Stimulated activated CD8-positive, alpha-beta memory T cell treated with anti-CD3 and anti-CD28 coated beads, Interleukin-4, amount 100 ng/mL, for 4 hours (primary cell): ENCODE results near the gene TPRG1.
A peak's percentile ranks its signal among the peaks of the same experiment; 100 is the strongest.

ENCODE experiments used
- DNase-seq, 2 donors: peaks; one replicate each; pipeline ENCODE4 v3.0.0-alpha.2; 2020; ENCODE audit warnings: low read depth in 2 of 2, low spot score in 1 of 2

TPRG1 gene

GRCh38 chr3:189171707-189172106 is at the start of gene TPRG1:
Gene TPRG1 (plus strand): TSS chr3:189171971. CDS start chr3:189207385, 35,414 bp downstream.
- DNase-seq, result no peak

DNA sequence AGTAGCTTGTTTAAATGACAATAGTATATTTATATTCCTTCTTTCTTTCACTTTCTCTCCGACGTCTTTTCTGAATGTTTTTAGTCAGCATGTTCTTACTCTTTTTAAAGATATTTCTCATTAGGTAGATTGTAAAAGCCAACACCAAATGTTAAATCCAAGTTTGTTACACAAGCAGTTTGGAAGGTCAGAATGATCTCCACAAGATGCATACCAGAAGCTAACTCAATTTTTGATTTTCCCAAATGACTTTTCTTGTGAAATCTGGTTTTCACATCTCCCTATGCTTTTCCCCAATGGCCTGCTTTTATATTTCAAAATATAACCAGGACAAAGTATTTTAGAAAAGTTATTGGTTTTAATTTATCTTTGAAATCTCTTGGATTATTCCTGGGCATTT is 49.7 kb upstream of the TPRG1 start:
- no peak for DNase-seq

DNA sequence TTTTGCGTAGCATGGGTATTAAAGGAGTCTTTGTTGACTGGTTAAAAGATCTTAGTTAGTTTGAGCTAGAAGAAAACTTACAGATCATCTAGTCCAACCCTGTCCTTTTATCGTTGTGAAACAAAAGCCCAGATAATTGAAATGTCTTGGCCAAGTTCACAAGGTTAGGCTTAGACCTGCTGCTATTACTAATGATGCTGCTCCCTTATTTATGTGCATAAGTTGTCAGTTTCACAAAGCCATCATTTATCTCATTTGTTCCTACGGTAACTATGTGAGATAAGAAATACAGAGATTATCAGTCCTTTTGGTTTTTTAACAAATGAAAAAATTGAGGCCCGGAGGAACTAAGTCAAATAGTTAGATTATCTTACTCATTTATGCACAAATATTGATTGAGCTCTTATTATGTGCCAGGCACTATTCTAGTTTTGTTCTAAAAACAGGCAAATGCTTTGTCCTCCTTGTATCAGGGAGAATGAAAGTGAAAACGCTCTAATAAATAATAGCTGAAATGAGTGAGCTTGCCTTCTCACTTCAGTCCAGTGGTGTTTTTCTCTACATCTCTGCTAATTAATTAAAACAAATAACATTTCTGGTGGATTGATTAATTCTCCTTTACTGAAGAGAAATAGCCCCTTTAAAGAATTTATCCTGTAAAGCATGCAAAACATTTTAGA is 49.1 kb upstream of the TPRG1 start:
- DNase-seq, result no peak

DNA sequence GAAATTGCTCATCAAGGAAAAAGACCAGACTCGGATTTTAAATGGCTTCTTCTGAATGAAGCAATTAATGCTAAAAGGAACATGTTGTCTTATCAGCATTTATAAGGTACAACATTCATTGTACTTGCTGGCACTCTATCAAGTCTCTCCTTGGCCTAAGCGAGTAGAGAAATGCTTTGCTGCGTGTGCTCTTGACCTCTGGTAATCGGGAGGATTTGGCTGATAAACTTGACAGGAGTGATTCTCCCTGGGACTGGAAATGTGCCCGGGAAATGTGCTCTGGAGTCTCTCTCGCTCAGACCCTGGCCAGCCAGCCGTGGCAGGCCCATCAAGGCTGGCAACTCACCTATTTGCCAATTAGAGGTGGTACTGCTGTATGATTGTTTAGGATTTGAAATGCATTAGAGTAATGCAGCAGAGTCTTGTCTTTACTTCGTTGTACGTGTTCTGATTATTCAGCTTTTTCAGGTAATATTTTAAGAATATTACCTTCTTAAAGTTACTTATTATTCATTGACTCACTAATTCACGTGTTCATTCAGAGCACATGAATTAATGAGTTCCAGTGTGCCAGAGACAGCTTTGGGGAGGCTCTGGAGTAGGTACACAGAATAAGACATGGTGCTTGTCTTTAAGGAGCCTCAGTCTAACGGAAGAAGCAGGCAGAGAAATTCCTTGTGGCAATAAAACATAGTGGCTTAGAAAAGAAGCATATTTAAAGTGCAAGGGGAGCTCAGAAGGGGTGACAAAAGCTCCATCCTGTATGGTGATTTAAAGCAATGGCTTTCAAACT is 48.0 kb upstream of the TPRG1 start:
- DNase-seq, result no peak

- peak; percentile 40 to 75 for DNase-seq
Observed at GRCh38 chr3:189132231-189132671, 39.5 kb upstream of the TPRG1 start.

DNA sequence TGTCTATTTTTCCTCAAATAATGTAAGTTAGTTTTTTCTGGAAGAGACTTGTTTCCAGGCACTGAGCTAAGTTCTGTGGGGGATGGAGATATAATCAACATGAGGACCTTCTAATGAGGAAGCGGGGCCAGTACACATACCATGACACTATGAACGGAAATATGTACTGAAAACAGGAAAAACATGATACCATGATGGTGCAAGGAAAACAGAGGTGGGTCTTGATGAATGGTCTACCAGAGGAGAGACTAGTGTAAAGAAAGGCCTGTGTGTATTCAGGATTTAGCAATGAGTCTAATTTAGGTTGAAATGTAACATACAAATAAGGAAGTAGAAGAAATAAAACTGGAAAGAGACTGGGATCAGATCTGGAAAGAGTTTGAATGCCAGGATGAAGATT is 38.9 kb upstream of the TPRG1 start:
- no peak for DNase-seq

DNA sequence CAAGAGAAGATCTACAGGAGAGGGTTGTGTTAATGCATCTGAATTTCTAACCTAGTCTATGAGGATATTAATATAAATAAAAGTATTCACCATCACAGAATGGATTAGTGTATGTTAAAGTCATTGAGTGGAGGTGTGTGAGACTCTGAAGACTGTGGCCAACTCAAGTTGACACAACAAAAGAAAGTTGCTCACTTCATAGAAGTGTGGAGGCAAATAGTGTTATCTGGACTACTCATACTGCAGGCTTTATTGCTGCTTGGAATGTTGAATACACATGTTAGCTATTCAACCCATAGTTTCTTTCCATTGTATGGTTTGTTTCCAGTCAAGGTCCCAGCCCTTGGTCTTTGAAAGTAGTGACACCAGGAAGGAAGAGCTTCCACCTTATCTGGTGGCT is 38.0 kb upstream of the TPRG1 start:
- DNase-seq, result no peak

- DNase-seq, result no peak
Observed at GRCh38 chr3:189137416-189137815, 34.4 kb upstream of the TPRG1 start.

DNA sequence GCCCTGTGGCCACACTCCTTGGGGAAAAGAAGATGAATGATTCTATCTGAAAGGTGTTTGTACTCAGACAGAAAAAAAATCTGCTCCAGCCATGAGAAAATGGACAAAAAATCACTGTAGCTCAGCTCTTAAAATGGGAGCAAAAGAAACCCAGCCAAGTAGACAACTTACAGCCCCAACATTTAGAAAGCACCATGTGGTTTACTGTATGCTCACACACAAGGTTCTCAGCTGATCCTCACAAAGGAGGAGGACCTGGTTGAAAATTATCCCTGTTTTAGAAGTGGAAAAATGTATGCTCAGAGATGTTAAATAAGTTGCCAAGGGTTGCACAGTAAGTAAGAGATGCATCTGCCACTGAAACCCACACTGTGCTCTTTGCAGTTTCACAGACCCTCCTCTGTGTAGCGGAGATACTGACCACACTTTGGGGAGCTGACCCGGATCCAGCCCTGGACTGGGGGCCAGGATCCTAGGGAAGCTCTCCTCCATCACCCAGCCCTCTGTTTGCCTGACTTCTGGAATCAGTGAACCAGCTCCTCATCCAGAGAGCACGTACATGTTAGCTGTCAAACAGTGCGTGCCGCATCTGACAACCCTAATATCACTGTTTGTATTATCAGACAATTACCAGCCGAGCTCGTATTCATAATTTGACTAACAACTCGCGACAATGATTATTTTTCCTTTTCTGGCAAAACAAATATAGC is 32.7 kb upstream of the TPRG1 start:
- DNase-seq, result no peak

DNA sequence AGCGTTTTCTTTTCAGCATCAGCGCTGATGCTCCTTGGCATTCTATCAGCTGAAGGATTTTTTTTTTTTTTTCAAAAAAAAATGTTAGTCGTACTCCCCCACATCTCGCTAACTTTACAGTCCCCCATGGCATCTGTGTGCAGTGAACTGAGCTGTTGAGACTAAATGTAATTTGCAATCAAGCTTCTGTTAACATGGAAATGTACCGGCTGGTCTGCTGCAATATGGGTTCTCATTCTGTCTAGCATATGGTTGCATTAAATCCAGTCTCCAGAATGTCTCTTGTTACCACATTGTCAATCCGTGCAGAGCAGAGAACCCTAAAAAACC is 32.2 kb upstream of the TPRG1 start:
- DNase-seq, result no peak

DNA sequence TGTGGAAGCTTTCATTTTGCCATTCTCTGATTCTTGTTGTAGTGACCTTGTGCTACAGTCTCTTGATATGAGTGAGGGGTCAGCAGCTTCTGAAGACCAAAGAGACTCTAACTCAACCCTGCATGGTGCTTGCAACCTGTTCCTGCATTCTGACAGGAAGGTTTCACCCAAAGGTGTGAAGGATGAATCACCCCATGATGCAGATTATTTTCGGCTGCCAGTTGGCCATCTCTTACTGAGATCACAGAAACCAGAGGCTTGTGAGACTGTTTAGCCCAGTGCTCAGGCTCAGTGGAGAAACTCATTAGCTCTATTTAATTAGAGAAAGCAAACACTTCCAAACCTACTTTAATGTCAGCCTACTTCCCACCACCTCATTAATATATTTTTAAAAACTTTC is 29.2 kb upstream of the TPRG1 start:
- peak in 1 of 2 donors; percentile 1 for DNase-seq

- DNase-seq, result no peak
Observed at GRCh38 chr3:189143321-189143720, 28.4 kb upstream of the TPRG1 start.

DNA sequence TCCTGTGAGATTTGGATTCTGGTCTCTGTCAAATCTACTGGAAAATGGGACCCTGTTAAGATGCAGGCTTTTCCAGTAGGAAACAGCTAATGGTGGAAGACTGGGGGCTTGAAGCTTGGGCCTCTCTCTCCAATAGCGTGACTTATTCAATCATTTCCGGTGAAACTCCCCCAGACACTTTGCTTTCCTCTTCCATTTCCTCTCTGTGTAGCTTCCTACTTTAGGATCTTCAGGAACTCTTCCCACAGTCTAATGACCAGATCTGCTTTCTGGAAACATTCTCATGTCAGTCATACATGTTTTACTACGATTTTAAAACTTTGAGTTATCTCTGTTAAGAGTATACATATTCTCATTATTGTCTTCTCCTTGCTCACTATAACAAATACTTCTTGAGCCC is 28.0 kb upstream of the TPRG1 start:
- no peak for DNase-seq

DNA sequence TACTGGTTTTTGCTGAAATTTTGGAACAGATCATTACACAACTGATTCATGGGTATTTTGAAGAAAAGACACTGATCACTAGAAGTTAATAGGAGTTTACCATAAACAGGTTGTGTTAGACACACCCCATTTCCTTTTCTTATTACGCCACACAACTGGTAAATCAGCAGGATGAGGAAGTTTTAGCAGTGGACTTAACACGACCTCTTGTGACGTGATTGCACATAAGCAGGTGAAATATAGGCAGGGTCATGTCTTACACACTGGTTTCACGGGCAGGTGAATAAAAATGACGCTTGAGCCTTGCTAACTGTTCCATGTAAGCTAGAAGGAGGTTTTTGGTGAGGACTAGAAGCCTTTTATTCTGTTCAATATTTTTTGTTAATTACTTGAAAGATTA is 27.1 kb upstream of the TPRG1 start:
- DNase-seq, result no peak

DNA sequence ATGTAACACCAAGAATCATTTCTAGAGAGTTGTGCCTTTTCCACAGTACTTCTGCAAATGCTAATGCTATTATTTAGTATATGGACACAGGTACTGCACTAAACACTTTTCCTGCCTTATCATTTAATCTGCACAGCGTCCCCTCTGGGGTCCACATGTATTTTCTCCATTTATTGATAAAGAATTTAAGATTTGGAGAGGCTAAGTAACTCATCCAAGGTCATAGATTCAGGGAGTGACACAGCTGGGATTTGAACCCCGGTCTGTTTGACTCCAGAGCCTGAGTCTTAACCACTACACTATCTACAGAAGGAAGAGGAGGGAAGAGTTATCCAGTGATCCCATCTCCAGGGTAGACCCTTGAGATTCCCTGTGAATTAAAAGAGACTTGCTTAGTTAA is 24.9 kb upstream of the TPRG1 start:
- DNase-seq, result no peak

DNA sequence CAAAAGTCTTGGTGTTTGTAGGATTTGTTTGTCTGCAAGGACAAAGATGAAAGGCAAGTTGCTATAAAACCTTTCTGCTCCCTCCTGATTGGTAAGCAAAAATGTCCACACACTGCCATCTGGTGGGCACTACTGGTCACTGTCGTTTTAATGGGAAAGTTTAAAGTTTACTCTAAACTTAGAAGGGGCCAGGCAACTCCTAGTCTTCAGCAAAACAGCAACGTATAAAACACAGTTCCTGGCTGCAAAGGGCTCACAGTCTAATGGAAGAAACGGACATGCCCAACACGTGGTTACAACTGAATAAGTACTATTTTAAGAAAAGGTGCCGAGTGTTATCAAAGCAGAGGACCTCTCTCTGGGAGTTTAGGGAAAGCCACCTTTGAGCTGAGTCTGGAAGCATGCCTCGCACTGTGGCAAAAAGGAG is 23.7 kb upstream of the TPRG1 start:
- peak; percentile 34 to 52 for DNase-seq

DNA sequence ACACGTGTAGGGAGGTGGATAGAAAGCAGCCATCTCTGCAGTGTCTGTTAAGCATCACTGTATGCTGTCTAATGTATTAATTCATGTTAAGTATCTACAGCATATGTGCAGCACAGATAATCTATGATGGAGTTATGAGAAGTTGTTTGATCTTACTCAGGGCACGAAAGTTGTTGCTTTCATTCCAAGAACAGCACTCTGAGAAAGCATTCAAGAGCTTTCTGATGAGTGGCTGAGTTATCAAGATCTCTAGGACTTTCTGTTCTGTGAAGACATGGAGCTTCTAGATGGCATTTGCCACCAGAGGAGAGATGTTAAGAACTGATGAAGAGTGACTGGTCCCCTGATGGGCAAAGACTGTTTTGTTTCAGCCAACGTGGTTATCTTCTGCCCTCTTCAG is 22.6 kb upstream of the TPRG1 start:
- DNase-seq, result no peak

DNA sequence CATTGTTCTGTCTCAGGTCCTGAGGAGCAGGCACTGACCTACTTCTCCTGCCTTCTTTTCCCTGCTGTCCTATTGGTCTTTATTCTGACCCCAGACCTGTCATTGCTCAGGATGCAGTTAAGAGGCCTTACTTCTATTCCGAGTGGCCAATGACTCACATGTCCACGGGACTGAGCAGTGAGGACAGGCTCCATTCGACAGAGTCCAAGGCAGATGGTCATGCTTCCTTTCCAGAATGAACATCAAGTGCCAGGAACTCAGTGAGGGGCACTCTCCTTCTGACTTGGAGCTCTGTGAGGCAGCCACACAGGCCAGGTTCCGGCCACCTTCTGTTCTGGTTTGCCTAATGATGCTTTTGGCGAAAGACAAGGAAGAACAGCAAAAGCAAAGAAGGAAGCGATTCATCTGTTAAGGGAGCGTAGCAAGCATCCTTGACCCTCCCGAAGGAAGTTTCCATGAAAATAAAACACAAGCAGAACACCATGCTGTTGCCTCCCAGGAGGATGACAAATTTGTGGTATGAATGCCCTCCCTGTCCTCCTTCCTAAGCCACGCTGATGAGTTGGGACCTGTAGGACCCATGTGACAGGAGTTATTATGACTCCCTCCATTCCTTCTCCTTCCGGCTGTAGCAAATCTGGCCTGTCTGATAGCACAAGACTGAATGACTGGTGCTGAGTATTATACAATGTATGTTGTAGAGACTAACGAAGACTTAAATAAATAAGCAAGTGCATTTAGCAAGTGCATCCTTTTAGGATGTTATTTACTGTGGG is 14.4 kb upstream of the TPRG1 start:
- no peak for DNase-seq

- DNase-seq, result no peak
Observed at GRCh38 chr3:189158034-189158433, 13.7 kb upstream of the TPRG1 start.

DNA sequence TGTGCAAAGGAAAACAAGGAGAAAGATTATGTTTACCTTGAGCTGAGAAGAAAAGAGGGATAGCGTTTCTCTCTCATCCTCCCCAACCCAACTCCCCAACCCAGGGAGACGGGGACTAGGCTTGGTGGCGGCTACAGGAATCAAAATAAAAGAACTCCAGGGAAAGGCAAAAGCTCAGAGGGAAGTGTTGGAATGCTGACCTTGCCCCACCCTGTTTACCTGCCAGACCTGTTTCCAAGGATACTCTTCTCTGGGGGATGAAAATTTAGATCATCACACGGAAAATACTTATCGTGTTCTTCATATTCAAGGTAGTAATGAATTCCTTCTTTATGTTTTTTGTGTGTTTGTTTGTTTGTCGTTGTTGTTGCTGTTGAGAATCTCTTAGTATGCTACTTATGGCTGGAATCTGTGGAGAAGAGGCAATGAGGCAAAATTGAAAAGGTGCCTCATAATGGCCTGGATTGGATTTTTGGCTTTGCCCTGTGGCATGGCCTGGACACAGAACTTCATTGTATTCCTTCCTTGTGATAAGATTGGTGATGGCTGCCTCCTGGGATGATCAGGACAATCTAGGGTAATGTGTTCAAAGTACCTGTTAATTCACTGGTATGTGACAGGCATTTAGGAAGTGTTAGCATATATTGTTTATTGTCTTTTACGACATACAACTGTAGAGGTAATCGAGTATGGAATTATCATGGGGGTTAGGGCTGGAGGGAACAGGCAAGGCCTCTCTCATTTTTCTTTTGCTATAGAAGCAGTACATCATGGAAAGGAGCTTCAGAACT is 11.1 kb upstream of the TPRG1 start:
- DNase-seq, result no peak
